Activated gamma-delta T cell treated with Interleukin-2 at 50 U/mL for 16 hours (primary cell): Measurements from ENCODE around the gene GPR3.
A peak's percentile ranks its signal among the peaks of the same experiment; 100 is the strongest.
"Not testable (repeated sequence)": the region's sequence is repeated elsewhere in the genome, so short reads cannot be mapped to it uniquely, and the experiment has no call there.

Experiments
- DNase-seq: peaks from one replicate; pipeline ENCODE4 v3.0.0-alpha.2; 2020

Gene GPR3

GRCh38 chr1:27430903-27431600 lies 38.6 kb downstream of the GPR3 start:
- DNase-seq, result no peak

GRCh38 chr1:27431601-27431940 lies 39.1 kb downstream of the GPR3 start:
- DNase-seq, result no peak

- not testable (repeated sequence) for DNase-seq
Measured at GRCh38 chr1:27432725-27433124, 40.3 kb downstream of the GPR3 start.

- no peak for DNase-seq
Measured at GRCh38 chr1:27433706-27434105, 41.3 kb downstream of the GPR3 start.

- DNase-seq, result no peak
Measured at GRCh38 chr1:27435566-27436203, 43.3 kb downstream of the GPR3 start.

- DNase-seq, result peak; percentile 14
Measured at GRCh38 chr1:27436204-27437159, 44.1 kb downstream of the GPR3 start.

- DNase-seq, result no peak
Measured at GRCh38 chr1:27438621-27439061, 46.2 kb downstream of the GPR3 start.

- DNase-seq, result no peak
Measured at GRCh38 chr1:27439150-27439549, 46.7 kb downstream of the GPR3 start.

GRCh38 chr1:27444632-27445031 lies 52.2 kb downstream of the GPR3 start:
- no peak for DNase-seq
